PC-9 (cell line): Measurements from ENCODE around the gene ALX4.

Experiments
- EZH2 ChIP-seq: fragments of 200-600 bp; sonication (generic); IDR thresholded peaks from 2 replicates; pipeline ENCODE4 v1.8.0; 2017; ENCODE audit warnings: antibody characterized with exemption, low read depth
- TF ChIP-seq, protein P1 (sequence below): fragments of 200-600 bp; sonication (generic); conservative IDR thresholded peaks from 2 replicates; pipeline ENCODE4 v1.6.1; 2017; ENCODE audit warnings: mixed run types, antibody characterized with exemption, mild to moderate bottlenecking, moderate library complexity

DNA sequence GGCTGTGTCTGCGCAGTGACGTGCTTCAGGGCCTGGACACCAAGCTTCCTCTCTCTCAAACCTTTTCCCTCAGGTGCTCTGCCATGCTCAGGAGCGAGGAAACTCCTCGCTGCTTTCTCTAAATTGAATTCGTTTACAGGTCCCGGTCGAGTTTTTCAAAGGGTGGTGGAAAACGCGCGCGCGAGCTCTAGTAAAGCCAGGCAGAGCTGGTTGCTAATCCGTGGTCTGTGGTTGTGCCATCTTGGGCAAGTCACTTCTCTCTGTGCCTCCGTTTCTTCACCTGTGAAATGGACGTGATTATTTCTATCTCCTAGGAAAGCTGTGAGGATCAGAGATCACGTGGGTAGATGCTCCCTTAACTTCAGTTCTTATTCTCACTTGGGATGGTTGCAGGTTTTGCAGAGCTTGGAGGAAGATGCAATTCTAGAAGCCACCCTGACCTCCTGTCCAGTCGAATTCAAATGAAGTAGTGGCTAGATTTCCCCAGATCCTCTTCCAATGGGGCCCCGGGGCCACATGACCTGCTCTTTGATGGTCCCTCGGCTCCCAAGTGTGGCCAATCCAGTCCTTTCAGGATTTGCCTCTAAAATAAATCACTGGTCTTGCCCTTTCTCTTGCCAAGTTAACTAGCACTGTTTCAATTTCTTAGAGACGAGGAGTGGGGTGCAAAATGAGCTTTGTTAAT lies 10.5 kb upstream of the ALX4 start:
- TF ChIP-seq, protein P1, sequence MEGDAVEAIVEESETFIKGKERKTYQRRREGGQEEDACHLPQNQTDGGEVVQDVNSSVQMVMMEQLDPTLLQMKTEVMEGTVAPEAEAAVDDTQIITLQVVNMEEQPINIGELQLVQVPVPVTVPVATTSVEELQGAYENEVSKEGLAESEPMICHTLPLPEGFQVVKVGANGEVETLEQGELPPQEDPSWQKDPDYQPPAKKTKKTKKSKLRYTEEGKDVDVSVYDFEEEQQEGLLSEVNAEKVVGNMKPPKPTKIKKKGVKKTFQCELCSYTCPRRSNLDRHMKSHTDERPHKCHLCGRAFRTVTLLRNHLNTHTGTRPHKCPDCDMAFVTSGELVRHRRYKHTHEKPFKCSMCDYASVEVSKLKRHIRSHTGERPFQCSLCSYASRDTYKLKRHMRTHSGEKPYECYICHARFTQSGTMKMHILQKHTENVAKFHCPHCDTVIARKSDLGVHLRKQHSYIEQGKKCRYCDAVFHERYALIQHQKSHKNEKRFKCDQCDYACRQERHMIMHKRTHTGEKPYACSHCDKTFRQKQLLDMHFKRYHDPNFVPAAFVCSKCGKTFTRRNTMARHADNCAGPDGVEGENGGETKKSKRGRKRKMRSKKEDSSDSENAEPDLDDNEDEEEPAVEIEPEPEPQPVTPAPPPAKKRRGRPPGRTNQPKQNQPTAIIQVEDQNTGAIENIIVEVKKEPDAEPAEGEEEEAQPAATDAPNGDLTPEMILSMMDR, result no peak
- no peak for TF ChIP-seq EZH2
